ENCODE results near the gene HRAS.
A peak's percentile ranks its signal among the peaks of the same experiment; 100 is the strongest.

HRAS gene

GRCh38 chr11:504053-504993 lies 31.1 kb downstream of the HRAS start:
- Mint-ChIP-seq H3K27me3 (ENCODE audit: low read depth) (no peaks in the 10 kb centered on the region), H3K4me3 (peak overlapping the region; percentile 62), H3K27ac (peak overlapping the region; percentile 59), H3K9me3 (no peaks in the 10 kb centered on the region), H3K4me1 (ENCODE audit: low read depth) (peaks cover 14% of the 10 kb centered on the region), H3K36me3 (ENCODE audit: low read depth) (peaks cover 5% of the 10 kb centered on the region)

- no peaks in the 10 kb centered on the region for H3K27me3 Mint-ChIP-seq (ENCODE audit: low read depth)
- no peaks in the 10 kb centered on the region for H3K9me3 Mint-ChIP-seq
- H3K4me3 Mint-ChIP-seq, result peak overlapping the region; percentile 17
- H3K36me3 Mint-ChIP-seq (ENCODE audit: low read depth), result peaks cover 6% of the 10 kb centered on the region
- peak overlapping the region; percentile 55 for H3K27ac Mint-ChIP-seq
- peaks cover 14% of the 10 kb centered on the region for H3K4me1 Mint-ChIP-seq (ENCODE audit: low read depth)
Measured at GRCh38 chr11:503179-503981, 32.0 kb downstream of the HRAS start.

GRCh38 chr11:502288-503178 lies 32.8 kb downstream of the HRAS start:
- Mint-ChIP-seq H3K9me3 (no peaks in the 10 kb centered on the region), H3K4me3 (no peak overlapping the region), H3K4me1 (ENCODE audit: low read depth) (peaks cover 8% of the 10 kb centered on the region), H3K27me3 (ENCODE audit: low read depth) (no peaks in the 10 kb centered on the region), H3K36me3 (ENCODE audit: low read depth) (peaks cover 12% of the 10 kb centered on the region), H3K27ac (no peak overlapping the region)

GRCh38 chr11:501683-502287 lies 33.6 kb downstream of the HRAS start:
- no peak overlapping the region for H3K27ac Mint-ChIP-seq
- H3K4me1 Mint-ChIP-seq (ENCODE audit: low read depth), result peaks cover 8% of the 10 kb centered on the region
- H3K36me3 Mint-ChIP-seq (ENCODE audit: low read depth), result peaks cover 19% of the 10 kb centered on the region
- no peaks in the 10 kb centered on the region for H3K9me3 Mint-ChIP-seq
- no peaks in the 10 kb centered on the region for H3K27me3 Mint-ChIP-seq (ENCODE audit: low read depth)
- H3K4me3 Mint-ChIP-seq, result no peak overlapping the region

GRCh38 chr11:501001-501682 lies 34.2 kb downstream of the HRAS start:
- Mint-ChIP-seq H3K4me1 (ENCODE audit: low read depth) (peaks cover 7% of the 10 kb centered on the region), H3K4me3 (no peak overlapping the region), H3K9me3 (no peaks in the 10 kb centered on the region), H3K27ac (peak overlapping the region; percentile 70), H3K36me3 (ENCODE audit: low read depth) (peaks cover 19% of the 10 kb centered on the region), H3K27me3 (ENCODE audit: low read depth) (no peaks in the 10 kb centered on the region)

GRCh38 chr11:499201-500076 lies 35.9 kb downstream of the HRAS start:
- Mint-ChIP-seq H3K27ac (no peak overlapping the region), H3K36me3 (ENCODE audit: low read depth) (peaks cover 26% of the 10 kb centered on the region), H3K4me1 (ENCODE audit: low read depth) (peaks cover 6% of the 10 kb centered on the region), H3K9me3 (no peaks in the 10 kb centered on the region), H3K4me3 (no peak overlapping the region), H3K27me3 (ENCODE audit: low read depth) (no peaks in the 10 kb centered on the region)

GRCh38 chr11:498297-499181 lies 36.8 kb downstream of the HRAS start:
- Mint-ChIP-seq H3K36me3 (ENCODE audit: low read depth) (peaks cover 28% of the 10 kb centered on the region), H3K9me3 (no peaks in the 10 kb centered on the region), H3K27me3 (ENCODE audit: low read depth) (no peaks in the 10 kb centered on the region), H3K4me3 (no peak overlapping the region), H3K4me1 (ENCODE audit: low read depth) (peaks cover 6% of the 10 kb centered on the region), H3K27ac (no peak overlapping the region)

GRCh38 chr11:497565-498296 lies 37.6 kb downstream of the HRAS start:
- no peak overlapping the region for H3K27ac Mint-ChIP-seq
- H3K4me3 Mint-ChIP-seq, result no peak overlapping the region
- no peaks in the 10 kb centered on the region for H3K27me3 Mint-ChIP-seq (ENCODE audit: low read depth)
- peaks cover 28% of the 10 kb centered on the region for H3K36me3 Mint-ChIP-seq (ENCODE audit: low read depth)
- H3K9me3 Mint-ChIP-seq, result no peaks in the 10 kb centered on the region
- peaks cover 6% of the 10 kb centered on the region for H3K4me1 Mint-ChIP-seq (ENCODE audit: low read depth)

- no peak overlapping the region for H3K27ac Mint-ChIP-seq
Measured at GRCh38 chr11:496834-497564, 38.4 kb downstream of the HRAS start.

GRCh38 chr11:495537-495931 lies 39.8 kb downstream of the HRAS start:
- peaks cover 6% of the 10 kb centered on the region for H3K4me1 Mint-ChIP-seq (ENCODE audit: low read depth)
- H3K4me3 Mint-ChIP-seq, result no peak overlapping the region
- no peaks in the 10 kb centered on the region for H3K9me3 Mint-ChIP-seq
- H3K27me3 Mint-ChIP-seq (ENCODE audit: low read depth), result no peaks in the 10 kb centered on the region
- H3K36me3 Mint-ChIP-seq (ENCODE audit: low read depth), result peaks cover 24% of the 10 kb centered on the region
- no peak overlapping the region for H3K27ac Mint-ChIP-seq

More at GRCh38 chr11:496834-497564, 38.4 kb downstream of the HRAS start:
- no peaks in the 10 kb centered on the region for H3K27me3 Mint-ChIP-seq (ENCODE audit: low read depth)
- H3K9me3 Mint-ChIP-seq, result no peaks in the 10 kb centered on the region
- H3K4me3 Mint-ChIP-seq, result no peak overlapping the region
- H3K4me1 Mint-ChIP-seq (ENCODE audit: low read depth), result peaks cover 6% of the 10 kb centered on the region
- H3K36me3 Mint-ChIP-seq (ENCODE audit: low read depth), result peaks cover 28% of the 10 kb centered on the region
